ENCODE data around the gene FOLR3. TPM values are rescaled to one million over a fixed set of nuclear protein-coding genes. Genes with fewer than 3 reads are reported as not detected.

Gene FOLR3
- total and polyA plus RNA-seq, 7 experiments from 2014 or later = 3.4 to 4.6 TPM; not detected in 5

- intact Hi-C loops (cut with micrococcal nuclease) = loop anchor here in 1 of 2 donors (2.0 kb wide), 3 partner anchors 121 to 333 kb away; partner anchors contain the start of genes CLPB, RNF121 and XNDC1N
- ChIA-PET CTCF (interaction anchor here (0.9 to 2.9 kb wide), 4 partner anchors 11 to 77 kb away, joined by 3 to 11 read pairs (median 6); no protein-coding TSS in a partner anchor), POLR2A (interaction anchor here (0.9 to 5.3 kb wide), 7 partner anchors 10 to 121 kb away, joined by 4 to 55 read pairs (median 8); partner anchors contain the start of gene ANAPC15)
- peaks cover 0 to 36% (median 6%) of the 10 kb centered on the region in 3 experiments for H3K36me3 ChIP-seq (ENCODE audit: control insufficient read depth in 2 of 3, insufficient read depth in 3 of 3, low read length in 3 of 3)
- peaks cover 4 to 20% (median 5%) of the 10 kb centered on the region in 5 donors for H3K36me3 Mint-ChIP-seq
- no peaks in the 10 kb centered on the region for H3K27me3 ChIP-seq (ENCODE audit: control insufficient read depth in 2 of 2, insufficient read depth in 2 of 2, low read length in 2 of 2)
- H3K4me1 ChIP-seq (ENCODE audit: control insufficient read depth in 2 of 2, insufficient read depth in 2 of 2, low read length in 2 of 2) = peaks cover 20% of the 10 kb centered on the region in 2 donors
- ATAC-seq = no peak
- peak overlapping the region; percentile 83 to 98 (median 94) for H3K27ac Mint-ChIP-seq
- H3K4me1 Mint-ChIP-seq = peaks cover 41 to 49% (median 44%) of the 10 kb centered on the region in 7 donors
- H3K4me3 ChIP-seq (ENCODE audit: low read length) = peak overlapping the region; percentile 54
- no peaks in the 10 kb centered on the region for H3K27me3 Mint-ChIP-seq
- peak overlapping the region; percentile 66 to 97 (median 86) for H3K4me3 Mint-ChIP-seq
- DNase-seq = no peak
- no peaks in the 10 kb centered on the region for H3K9me3 Mint-ChIP-seq
- no peaks in the 10 kb centered on the region for H3K9me3 ChIP-seq (ENCODE audit: control insufficient read depth in 2 of 3, low read length in 3 of 3)
- H3K27ac ChIP-seq (ENCODE audit: low read depth, low read length) = peak overlapping the region; percentile 93
Observed at GRCh38 chr11:72102162-72102561, 33.4 kb upstream of the FOLR3 start.

- POLR2A ChIA-PET = interaction anchor here (0.9 to 5.3 kb wide), 7 partner anchors 10 to 120 kb away, joined by 4 to 55 read pairs (median 8); partner anchors contain the start of gene ANAPC15
- H3K4me1 Mint-ChIP-seq = peaks cover 41 to 49% (median 44%) of the 10 kb centered on the region in 7 donors
Observed at GRCh38 chr11:72102631-72102945, 32.9 kb upstream of the FOLR3 start.

GRCh38 chr11:72102946-72103753 is 32.4 kb upstream of the FOLR3 start, which contains the start of gene LAMTOR1:
Gene LAMTOR1 (minus strand): TSS chr11:72103297. CDS start chr11:72103224, 73 bp downstream.
- Mint-ChIP-seq H3K36me3 (peaks cover 0 to 19% (median 4%) of the 10 kb centered on the region in 5 donors), H3K4me1 (peaks cover 37 to 49% (median 44%) of the 10 kb centered on the region in 7 donors), H3K4me3 (peak within 1 kb of the TSS; percentile 66 to 97 (median 86)), H3K9me3 (no peaks in the 10 kb centered on the region), H3K27ac (peak within 1 kb of the TSS; percentile 83 to 98 (median 94)), H3K27me3 (no peaks in the 10 kb centered on the region)
- Histone ChIP-seq H3K27me3 (ENCODE audit: control insufficient read depth in 2 of 2, insufficient read depth in 2 of 2, low read length in 2 of 2) (no peaks in the 10 kb centered on the region), H3K36me3 (ENCODE audit: control insufficient read depth in 2 of 3, insufficient read depth in 3 of 3, low read length in 3 of 3) (peaks cover 0 to 28% (median 6%) of the 10 kb centered on the region in 3 experiments), H3K27ac (ENCODE audit: low read depth, low read length) (peak within 1 kb of the TSS; percentile 93), H3K9me3 (ENCODE audit: control insufficient read depth in 2 of 3, low read length in 3 of 3) (no peaks in the 10 kb centered on the region), H3K4me1 (ENCODE audit: control insufficient read depth in 2 of 2, insufficient read depth in 2 of 2, low read length in 2 of 2) (peaks cover 20% of the 10 kb centered on the region in 2 donors), H3K4me3 (ENCODE audit: low read length) (peak within 1 kb of the TSS; percentile 54)
- ChIA-PET CTCF (interaction anchor here (0.9 to 2.5 kb wide), 3 partner anchors 12 to 78 kb away, joined by 3 to 11 read pairs (median 4); no protein-coding TSS in a partner anchor), POLR2A (interaction anchor here (0.8 to 5.3 kb wide), 8 partner anchors 9 to 120 kb away, joined by 3 to 55 read pairs (median 5); partner anchors contain the start of gene ANAPC15)
- peak; percentile 87 to 98 (median 95) for DNase-seq
- ATAC-seq = peak; percentile 98
- intact Hi-C loops (cut with micrococcal nuclease) = loop anchor here (1.0 to 2.0 kb wide), 6 partner anchors 9 to 332 kb away; partner anchors contain the start of genes ANAPC15 (in 2 of the 2), LRRC51 (in 2 of the 2), NUMA1 (in 2 of the 2) and CLPB (in 1 of the 2)

More at GRCh38 chr11:72102631-72102945, 32.9 kb upstream of the FOLR3 start:
- CTCF ChIA-PET = interaction anchor here (0.9 to 2.9 kb wide), 4 partner anchors 11 to 77 kb away, joined by 3 to 11 read pairs (median 6); no protein-coding TSS in a partner anchor
- peak overlapping the region; percentile 66 to 97 (median 86) for H3K4me3 Mint-ChIP-seq
- peaks cover 0 to 31% (median 6%) of the 10 kb centered on the region in 3 experiments for H3K36me3 ChIP-seq (ENCODE audit: control insufficient read depth in 2 of 3, insufficient read depth in 3 of 3, low read length in 3 of 3)
- intact Hi-C loops (cut with micrococcal nuclease) = loop anchor here in 1 of 2 donors (2.0 kb wide), 3 partner anchors 120 to 332 kb away; partner anchors contain the start of genes CLPB, RNF121 and XNDC1N
- ATAC-seq (no peak), DNase-seq (no peak)
- no peaks in the 10 kb centered on the region for H3K9me3 Mint-ChIP-seq
- H3K9me3 ChIP-seq (ENCODE audit: control insufficient read depth in 2 of 3, low read length in 3 of 3) = no peaks in the 10 kb centered on the region
- H3K27me3 Mint-ChIP-seq = no peaks in the 10 kb centered on the region
- no peaks in the 10 kb centered on the region for H3K27me3 ChIP-seq (ENCODE audit: control insufficient read depth in 2 of 2, insufficient read depth in 2 of 2, low read length in 2 of 2)
- H3K4me3 ChIP-seq (ENCODE audit: low read length) = peak overlapping the region; percentile 54
- peaks cover 20% of the 10 kb centered on the region in 2 donors for H3K4me1 ChIP-seq (ENCODE audit: control insufficient read depth in 2 of 2, insufficient read depth in 2 of 2, low read length in 2 of 2)
- H3K27ac ChIP-seq (ENCODE audit: low read depth, low read length) = peak overlapping the region; percentile 93
- H3K27ac Mint-ChIP-seq = peak overlapping the region; percentile 83 to 98 (median 94)
- peaks cover 4 to 22% (median 5%) of the 10 kb centered on the region in 5 donors for H3K36me3 Mint-ChIP-seq

GRCh38 chr11:72103754-72104167 is 31.8 kb upstream of the FOLR3 start:
- Mint-ChIP-seq H3K36me3 (peaks cover 0 to 19% (median 4%) of the 10 kb centered on the region in 5 donors), H3K27me3 (no peaks in the 10 kb centered on the region), H3K4me3 (peak overlapping the region; percentile 66 to 97 (median 86)), H3K27ac (peak overlapping the region; percentile 83 to 98 (median 94)), H3K4me1 (peaks cover 37 to 49% (median 44%) of the 10 kb centered on the region in 7 donors), H3K9me3 (no peaks in the 10 kb centered on the region)
- intact Hi-C loops (cut with micrococcal nuclease) = loop anchor here (1.0 to 2.0 kb wide), 6 partner anchors 9 to 331 kb away; partner anchors contain the start of genes ANAPC15 (in 2 of the 2), LRRC51 (in 2 of the 2), NUMA1 (in 2 of the 2) and CLPB (in 1 of the 2)
- peak overlapping the region; percentile 93 for H3K27ac ChIP-seq (ENCODE audit: low read depth, low read length)
- DNase-seq = no peak
- no peaks in the 10 kb centered on the region for H3K27me3 ChIP-seq (ENCODE audit: control insufficient read depth in 2 of 2, insufficient read depth in 2 of 2, low read length in 2 of 2)
- no peaks in the 10 kb centered on the region for H3K9me3 ChIP-seq (ENCODE audit: control insufficient read depth in 2 of 3, low read length in 3 of 3)
- H3K4me1 ChIP-seq (ENCODE audit: control insufficient read depth in 2 of 2, insufficient read depth in 2 of 2, low read length in 2 of 2) = peaks cover 20% of the 10 kb centered on the region in 2 donors
- no peak for ATAC-seq
- POLR2A ChIA-PET = interaction anchor here (0.8 to 5.3 kb wide), 4 partner anchors 9 to 80 kb away, joined by 3 to 55 read pairs (median 22); partner anchors contain the start of gene ANAPC15
- CTCF ChIA-PET = no interaction called here
- peaks cover 0 to 28% (median 3%) of the 10 kb centered on the region in 3 experiments for H3K36me3 ChIP-seq (ENCODE audit: control insufficient read depth in 2 of 3, insufficient read depth in 3 of 3, low read length in 3 of 3)
- H3K4me3 ChIP-seq (ENCODE audit: low read length) = peak overlapping the region; percentile 54

- Mint-ChIP-seq H3K4me1 (peaks cover 31 to 42% (median 35%) of the 10 kb centered on the region in 7 donors), H3K36me3 (peaks cover 4 to 22% (median 9%) of the 10 kb centered on the region in 5 donors), H3K27ac (peak within 1 kb of the TSS; percentile 1 to 98 (median 88)), H3K9me3 (no peaks in the 10 kb centered on the region), H3K4me3 (peak within 1 kb of the TSS in 2 of 10 donors; percentile 8 to 82), H3K27me3 (no peaks in the 10 kb centered on the region)
- Histone ChIP-seq H3K9me3 (ENCODE audit: control insufficient read depth in 2 of 3, low read length in 3 of 3) (no peaks in the 10 kb centered on the region), H3K4me1 (ENCODE audit: control insufficient read depth in 2 of 2, insufficient read depth in 2 of 2, low read length in 2 of 2) (peaks cover 20% of the 10 kb centered on the region in 2 donors), H3K36me3 (ENCODE audit: control insufficient read depth in 2 of 3, insufficient read depth in 3 of 3, low read length in 3 of 3) (peaks cover 0 to 24% (median 4%) of the 10 kb centered on the region in 3 experiments), H3K27me3 (ENCODE audit: control insufficient read depth in 2 of 2, insufficient read depth in 2 of 2, low read length in 2 of 2) (no peaks in the 10 kb centered on the region), H3K27ac (ENCODE audit: low read depth, low read length) (no peak within 1 kb of the TSS), H3K4me3 (ENCODE audit: low read length) (no peak within 1 kb of the TSS)
- CTCF ChIA-PET = interaction anchor here (0.6 kb wide), 1 partner anchor 61 kb away, joined by 3 read pairs; no protein-coding TSS in a partner anchor
- intact Hi-C loops (cut with micrococcal nuclease) = no loop called here
- POLR2A ChIA-PET = interaction anchor here (0.6 to 1.2 kb wide), 4 partner anchors 19 to 65 kb away, joined by 3 to 7 read pairs (median 4); no protein-coding TSS in a partner anchor
- DNase-seq (no peak), ATAC-seq (no peak)
Observed at GRCh38 chr11:72105888-72106287, 29.6 kb upstream of the FOLR3 start, which contains the start of gene TOMT. Gene TOMT (plus strand): TSS chr11:72105924. CDS start chr11:72105952, 28 bp downstream.
